C4-2B (cell line): ENCODE measurements around the gene PTCH2.
A peak's percentile ranks its signal among the peaks of the same experiment; 100 is the strongest.

ENCODE experiments used
- H3K27ac ChIP-seq: fragments of 450-650 bp; 2 replicates; pipeline ENCODE4 v1.5.1; 2017
- CTCF ChIP-seq: fragments of 450-650 bp; conservative IDR thresholded peaks from 2 replicates; pipeline ENCODE4 v1.5.1; 2017; ENCODE audit warnings: mild to moderate bottlenecking
- ZFX ChIP-seq: fragments of 450-650 bp; IDR thresholded peaks from 2 replicates; pipeline ENCODE4 v1.6.1; 2017

Gene PTCH2

DNA sequence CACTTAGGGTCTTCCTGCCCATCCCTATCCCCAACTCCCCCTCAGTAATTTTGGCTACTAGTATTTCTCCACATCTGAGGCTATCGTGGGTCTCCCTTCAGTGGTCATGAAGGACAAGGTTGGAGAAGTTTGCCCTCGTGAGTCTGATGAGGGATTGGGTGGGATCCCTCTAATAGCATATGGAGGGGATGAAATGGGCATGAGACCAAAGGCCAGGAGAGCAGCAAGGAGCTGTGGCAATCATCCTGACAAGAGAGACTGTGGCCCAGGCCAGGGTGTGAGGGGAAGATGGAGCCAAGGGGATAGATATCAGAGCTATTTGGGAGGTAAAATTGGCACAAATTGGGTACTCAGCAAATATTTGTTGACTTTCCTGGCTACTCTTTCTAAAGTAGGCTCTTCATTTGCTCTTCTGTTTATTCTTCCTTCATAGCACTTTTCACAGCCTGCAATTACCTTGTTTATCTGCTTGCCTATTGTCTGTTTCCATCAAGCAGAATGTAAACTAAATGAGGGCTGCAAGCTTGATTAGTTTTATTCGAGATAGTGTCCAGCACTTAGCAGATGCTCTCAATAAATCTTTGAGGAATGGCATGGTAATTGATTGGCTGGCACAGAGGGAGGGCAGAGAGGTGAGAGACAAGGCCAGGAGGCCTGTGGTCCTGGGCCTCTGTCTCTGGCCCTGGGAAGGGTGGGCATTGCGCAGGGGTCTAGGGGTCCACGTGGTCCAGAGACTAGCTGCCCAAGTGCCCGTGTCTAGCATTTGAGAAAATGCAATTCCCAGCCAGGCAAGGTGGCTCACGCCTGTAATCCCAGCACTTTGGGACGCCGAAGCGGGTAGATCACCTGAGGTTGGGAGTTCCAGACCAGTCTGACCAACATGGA is 44.3 kb downstream of the PTCH2 start:
- H3K27ac ChIP-seq = peak overlapping the region; percentile 65
- TF ChIP-seq CTCF (no peak), ZFX (no peak)

DNA sequence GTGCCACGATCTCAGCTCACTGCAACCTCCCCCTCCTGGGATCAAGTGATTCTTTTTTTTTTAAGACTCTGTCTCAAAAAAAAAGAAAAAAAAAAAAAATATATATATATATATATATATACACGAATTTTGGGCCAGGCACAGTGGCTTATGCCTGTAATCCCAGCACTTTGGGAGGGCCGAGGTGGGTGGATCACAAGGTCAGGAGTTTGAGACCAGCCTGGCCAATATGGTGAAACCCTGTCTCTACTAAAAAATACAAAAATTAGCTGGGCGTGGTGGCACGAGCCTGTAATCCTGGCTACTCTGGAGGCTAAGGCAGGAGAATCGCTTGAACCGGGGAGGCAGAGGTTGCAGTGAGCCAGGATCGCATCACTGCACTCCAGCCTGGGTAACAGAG is 45.2 kb downstream of the PTCH2 start:
- peak overlapping the region; percentile 65; the same call in 1 of the 2 replicates for H3K27ac ChIP-seq

GRCh38 chr1:44792736-44793502 is 50.1 kb downstream of the PTCH2 start:
- TF ChIP-seq ZFX (no peak), CTCF (no peak)
- no peak overlapping the region for H3K27ac ChIP-seq

DNA sequence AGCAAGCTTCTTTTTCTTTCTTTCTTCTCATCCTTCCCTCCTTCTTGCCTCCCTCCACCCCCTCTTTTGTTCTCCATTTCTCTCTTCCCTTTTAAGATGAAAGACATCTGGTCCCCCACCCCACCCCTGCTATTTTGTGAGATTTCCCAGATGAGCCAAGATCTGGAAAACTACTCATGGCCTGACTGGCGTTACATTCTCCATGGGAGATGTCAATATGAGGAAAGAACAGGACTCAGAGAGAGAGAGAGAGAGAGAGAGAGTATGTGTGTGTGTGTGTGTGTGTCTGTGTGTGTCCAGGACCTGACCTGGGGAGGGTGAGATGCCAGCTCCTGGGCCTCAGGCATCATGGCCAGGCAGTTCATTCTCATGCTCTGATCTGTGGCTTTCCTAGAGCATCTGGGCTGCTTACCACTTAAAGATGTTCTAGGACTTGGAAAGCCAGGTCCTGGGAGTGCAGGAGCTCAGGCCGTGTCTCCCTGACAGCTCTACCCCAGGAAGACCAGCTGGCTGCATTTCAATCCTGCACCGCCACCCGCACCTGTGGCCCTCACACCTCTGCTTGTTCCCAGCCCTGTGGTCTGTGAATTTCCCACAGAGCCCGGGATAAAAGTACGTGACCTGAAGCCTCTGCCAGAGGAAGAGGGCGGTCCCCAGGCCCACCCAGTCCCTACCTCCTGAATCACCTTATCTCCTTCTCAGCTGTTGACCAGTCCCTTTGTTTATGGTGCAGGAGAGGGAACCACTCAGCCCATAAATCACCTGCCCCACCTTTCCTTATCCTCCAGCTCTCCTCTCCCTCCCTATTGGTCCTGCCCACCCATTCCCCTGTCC is 51.9 kb downstream of the PTCH2 start:
- no peak overlapping the region for H3K27ac ChIP-seq
- no peak for TF ChIP-seq CTCF
- TF ChIP-seq ZFX = no peak

- H3K27ac ChIP-seq = no peak within 1 kb of the TSS
- TF ChIP-seq CTCF (no peak), ZFX (no peak)
These were observed 54.8 kb downstream of the PTCH2 start, which contains the start of gene BEST4 for GRCh38 chr1:44788120-44788860. Gene BEST4 (minus strand): TSS chr1:44788170. CDS start chr1:44787705, 465 bp downstream.

GRCh38 chr1:44787506-44787905 is 55.5 kb downstream of the PTCH2 start:
- TF ChIP-seq ZFX = no peak
- no peak for TF ChIP-seq CTCF
- H3K27ac ChIP-seq = no peak overlapping the region

- H3K27ac ChIP-seq = no peak overlapping the region
- TF ChIP-seq ZFX = no peak
- TF ChIP-seq CTCF = no peak
These were observed 56.1 kb downstream of the PTCH2 start for GRCh38 chr1:44786841-44787426.
